IPS DF 4.7 (cell line): ENCODE measurements around the gene FHIT.
"Not testable (repeated sequence)": the region's sequence is repeated elsewhere in the genome, so short reads cannot be mapped to it uniquely, and the experiment has no call there.

Source experiments
- DNase-seq: peaks from one replicate; pipeline ENCODE4 v3.0.0-alpha.2; 2013; ENCODE audit warnings: low spot score; ENCODE audit errors: extremely low read depth

FHIT gene

DNA sequence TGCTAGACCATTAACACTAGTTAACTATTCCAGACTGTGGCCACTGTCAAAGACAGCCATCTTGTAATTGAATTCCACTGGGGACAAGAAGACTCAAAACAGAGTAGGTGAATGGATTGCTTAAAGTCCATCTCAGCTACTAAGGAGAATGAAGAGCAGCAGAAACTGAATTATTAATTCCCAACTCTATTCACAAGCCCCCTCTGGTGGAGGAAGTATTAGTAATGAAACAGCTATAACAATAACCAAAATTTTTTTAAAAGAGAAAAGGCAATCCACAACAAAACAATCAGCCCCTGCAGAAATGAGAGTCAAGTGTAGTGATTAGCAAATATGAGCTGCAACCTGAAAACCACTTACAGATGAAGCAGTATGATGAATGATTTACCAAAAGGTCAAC is 302.8 kb downstream of the FHIT start:
- DNase-seq, result no peak

GRCh38 chr3:60935709-60936108 is 315.5 kb downstream of the FHIT start:
- DNase-seq, result no peak

DNA sequence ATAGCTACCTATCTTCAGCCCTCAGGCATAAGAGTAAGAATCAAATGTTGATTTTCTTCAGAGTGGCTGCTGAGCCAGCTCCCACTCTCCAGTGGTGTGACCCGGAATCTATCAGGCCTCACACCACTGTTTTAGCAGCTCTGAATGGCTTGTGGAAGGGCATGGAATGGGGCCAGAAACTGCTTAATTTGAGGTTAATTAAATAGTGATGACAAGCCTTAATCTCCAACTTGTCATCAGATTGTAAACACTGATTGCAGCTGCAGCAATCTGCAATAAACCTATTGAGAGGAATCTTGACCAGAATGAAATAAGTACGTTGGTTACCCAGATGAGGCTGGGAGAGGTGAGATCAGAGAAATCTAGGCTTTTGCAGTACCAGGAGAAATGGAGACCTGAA is 317.4 kb downstream of the FHIT start:
- no peak for DNase-seq

DNA sequence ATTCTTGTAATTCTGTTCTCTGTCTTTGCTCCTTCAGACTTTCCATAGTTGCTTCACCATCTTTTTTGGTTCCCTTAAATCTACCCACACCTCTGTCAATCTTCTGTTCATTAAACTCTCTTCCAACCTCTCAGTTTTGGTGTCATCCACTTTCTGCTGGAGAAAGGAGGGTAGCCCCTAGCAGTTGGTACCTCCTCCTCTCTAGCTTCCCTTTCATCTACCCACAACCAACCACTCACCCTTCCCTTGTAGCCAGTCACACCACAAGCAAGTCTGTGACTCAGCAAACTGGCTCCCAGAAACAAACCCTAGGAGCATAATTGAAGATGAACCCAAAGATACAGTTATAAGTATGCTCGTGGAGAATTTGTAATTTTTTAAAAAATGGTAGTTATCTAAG is 318.6 kb downstream of the FHIT start:
- DNase-seq, result no peak

DNA sequence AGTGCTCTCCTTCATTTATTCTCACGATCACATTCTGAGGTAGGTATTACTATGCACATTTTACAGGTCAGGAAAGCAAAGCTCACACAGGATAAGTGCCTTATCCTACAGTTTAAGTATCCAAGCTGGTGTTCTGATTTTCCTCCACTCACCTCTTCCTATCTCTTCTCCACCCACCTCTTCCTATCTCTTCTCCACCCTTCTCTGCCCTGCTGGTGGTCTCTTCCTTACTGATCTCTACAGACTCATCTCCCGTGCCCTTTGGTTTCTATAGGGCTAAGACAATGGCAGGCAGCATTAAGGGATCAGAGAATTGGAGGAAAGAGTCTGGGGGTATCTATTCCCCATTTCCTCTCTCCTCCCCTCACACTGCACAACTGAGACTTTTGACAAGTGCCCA is 319.1 kb downstream of the FHIT start:
- no peak for DNase-seq

DNA sequence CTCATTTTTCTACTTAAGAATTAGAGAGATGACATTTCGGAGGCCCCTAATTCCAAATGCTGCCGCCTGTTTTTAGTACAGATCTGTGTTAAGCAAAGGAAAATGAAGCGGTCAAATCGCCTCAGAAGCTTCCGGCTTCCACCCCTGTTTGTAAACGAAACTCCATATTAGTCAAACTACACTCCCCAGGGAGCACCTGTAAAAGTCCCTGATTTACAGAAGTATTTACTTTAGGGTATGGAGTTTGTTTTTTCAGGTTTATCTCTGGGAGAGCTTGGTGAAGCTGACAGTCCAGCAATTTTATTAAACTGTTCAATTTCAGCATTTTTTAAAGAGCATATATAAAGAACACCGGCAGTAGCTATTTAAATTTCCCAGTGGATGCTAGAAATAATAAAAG is 319.8 kb downstream of the FHIT start:
- no peak for DNase-seq

DNA sequence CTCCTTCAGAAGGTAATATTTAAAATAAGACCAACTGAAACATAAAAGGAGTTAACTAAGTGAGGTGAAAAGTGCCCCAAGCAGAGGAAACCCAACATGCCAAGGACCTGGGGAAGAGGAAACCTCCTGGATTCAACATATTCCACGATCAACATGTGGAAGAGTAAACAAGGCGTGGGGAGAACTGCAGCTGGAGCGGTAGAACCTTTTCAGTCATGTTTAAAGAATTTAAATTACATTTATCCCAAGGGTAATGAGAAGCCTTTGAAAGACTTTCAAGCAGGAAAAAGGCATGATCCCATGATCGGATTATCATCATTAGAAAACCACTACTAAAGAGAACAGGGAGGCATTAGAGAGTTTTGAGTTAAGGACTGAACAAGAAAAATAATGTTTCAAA is 330.7 kb downstream of the FHIT start:
- DNase-seq, result no peak

DNA sequence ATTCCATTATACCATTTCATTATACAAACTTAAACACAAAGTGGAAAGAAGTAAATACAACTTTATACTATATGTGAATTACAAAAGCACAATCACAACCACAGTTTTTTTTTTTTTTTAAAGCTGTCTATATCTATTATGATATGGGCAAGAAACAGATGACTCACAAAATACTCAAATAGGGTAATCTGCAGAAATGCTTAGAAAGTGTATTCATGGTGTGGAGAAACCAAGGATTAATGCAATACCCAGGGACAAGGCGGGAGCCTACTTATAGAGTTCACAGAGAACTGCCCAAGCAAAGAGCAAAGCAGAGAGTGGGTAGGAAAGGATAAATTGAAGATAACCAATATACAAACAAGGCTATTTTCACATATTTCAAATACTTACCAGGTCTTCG is 332.0 kb downstream of the FHIT start:
- no peak for DNase-seq

DNA sequence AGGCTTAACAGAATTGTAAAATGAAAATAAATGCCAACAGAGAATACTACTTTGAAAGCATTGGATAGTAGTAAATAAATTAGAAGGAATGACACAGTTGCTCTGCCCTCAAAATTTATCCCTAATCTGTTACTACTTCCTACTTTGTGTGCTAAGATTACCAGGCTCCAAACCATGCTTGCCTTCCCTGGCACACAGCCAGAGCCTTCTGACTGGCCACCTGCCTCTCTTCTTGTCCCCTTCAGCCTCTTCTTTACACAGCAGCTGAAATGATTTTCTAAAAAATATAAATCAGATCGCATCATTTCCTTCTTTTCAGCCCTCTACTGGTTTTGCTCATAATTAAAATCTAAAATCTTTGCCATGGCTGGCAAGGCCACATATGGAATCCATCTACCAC is 334.1 kb downstream of the FHIT start:
- DNase-seq, result no peak

DNA sequence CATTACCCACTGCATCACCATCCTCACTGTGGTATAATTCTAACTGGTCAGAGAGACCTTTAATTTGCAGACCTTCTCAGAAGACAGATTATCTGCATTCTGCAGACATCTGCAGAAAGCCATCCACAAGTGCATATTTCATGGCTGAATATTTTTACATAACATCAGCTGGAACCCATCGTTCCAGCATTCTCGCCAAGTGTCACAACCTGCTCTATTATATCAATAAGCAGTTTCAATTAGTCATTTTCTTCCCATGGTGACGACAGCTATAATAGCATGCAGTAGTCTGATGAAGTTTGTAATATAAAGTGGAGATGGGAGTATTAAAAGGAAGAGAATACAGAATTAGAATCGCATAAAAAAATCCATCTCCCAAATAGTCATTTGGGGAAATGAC is 334.7 kb downstream of the FHIT start:
- no peak for DNase-seq

DNA sequence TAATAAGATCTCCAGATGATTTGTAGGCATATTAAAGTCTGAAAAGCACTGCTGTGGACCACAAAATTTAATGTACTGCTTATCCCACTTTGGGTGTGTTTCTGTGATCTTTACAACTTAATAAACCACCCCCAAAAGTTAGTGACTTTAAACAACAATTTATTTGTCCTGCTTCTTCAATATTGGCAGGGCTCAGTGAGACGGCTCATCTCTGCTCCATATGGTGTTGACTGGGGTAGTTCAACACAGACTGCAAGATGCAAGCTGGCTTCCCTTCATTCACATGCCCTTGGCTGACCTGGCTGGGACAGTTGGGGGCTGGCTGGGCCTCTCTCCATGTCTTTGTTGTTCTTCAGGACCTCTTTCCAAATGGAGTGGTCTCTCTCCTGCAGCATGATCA is 337.8 kb downstream of the FHIT start:
- DNase-seq, result no peak

- DNase-seq, result no peak
Measured at GRCh38 chr3:60912876-60913275, 338.4 kb downstream of the FHIT start.

DNA sequence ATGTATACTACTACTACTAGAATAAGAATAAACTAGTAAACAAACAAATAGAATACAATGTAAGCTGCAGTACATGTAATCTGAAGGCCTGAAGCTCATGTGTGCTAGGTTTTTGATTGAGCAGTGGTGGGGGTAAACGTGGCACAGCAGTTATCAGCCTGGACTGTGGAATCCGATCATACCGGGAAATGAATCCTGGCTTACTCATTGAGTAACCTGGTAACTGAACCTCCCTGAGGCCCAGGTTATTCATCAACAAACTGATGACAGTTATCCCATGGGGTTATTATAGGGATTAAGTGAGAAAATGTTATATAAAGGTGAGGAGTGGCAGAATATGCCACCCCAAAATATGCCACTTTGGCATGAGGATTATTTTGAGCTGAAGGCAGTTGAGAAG is 339.1 kb downstream of the FHIT start:
- DNase-seq, result no peak

GRCh38 chr3:60909526-60909925 is 341.7 kb downstream of the FHIT start:
- no peak for DNase-seq

GRCh38 chr3:60906283-60906682 is 345.0 kb downstream of the FHIT start:
- DNase-seq, result no peak

- DNase-seq, result no peak
Measured at GRCh38 chr3:60898321-60898720, 352.9 kb downstream of the FHIT start.

GRCh38 chr3:60893946-60894345 is 357.3 kb downstream of the FHIT start:
- no peak for DNase-seq

GRCh38 chr3:60890226-60890625 is 361.0 kb downstream of the FHIT start:
- DNase-seq, result no peak

DNA sequence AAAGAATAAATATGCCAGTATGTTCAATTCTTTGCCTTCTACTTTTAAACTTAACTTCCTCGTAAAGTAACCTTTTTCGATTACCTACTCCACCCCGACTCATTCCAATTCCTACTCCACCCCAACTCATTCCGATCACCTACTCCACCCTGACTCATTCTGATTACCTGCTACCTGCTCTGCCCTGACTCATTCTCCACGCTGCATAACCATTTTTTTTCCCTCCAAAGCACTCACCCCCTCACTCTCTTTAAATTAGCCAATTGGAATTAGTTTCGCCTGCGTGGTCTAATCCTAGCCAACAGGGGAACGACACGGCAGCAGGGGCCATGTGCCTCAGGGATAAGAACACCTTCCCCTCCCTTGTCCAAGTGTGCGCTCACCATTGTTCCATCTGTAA is 362.3 kb downstream of the FHIT start:
- DNase-seq, result not testable (repeated sequence)

- DNase-seq, result no peak
Measured at GRCh38 chr3:60887574-60887973, 363.7 kb downstream of the FHIT start.

GRCh38 chr3:60886518-60886917 is 364.7 kb downstream of the FHIT start:
- peak; percentile 33 for DNase-seq

- no peak for DNase-seq
Measured at GRCh38 chr3:60884005-60884404, 367.2 kb downstream of the FHIT start.

DNA sequence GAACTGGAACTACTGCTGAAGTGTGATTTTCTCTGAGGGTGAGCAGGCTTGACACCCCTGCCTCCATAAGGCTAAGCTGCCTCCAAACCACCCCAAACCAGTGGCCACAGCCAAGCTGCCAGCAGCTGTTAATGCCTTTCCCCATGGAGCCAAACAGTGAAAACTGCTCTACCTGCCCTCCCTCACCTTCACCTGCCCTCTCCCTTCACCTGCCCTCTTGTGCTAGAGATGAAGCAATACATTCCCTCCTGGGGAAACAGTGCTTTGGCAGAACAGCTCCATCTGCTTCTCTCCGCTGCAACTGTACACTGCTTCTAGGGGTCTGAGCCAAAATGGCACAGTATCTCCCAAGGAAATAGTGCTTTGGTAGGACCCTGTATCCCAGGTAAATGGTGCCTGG is 374.1 kb downstream of the FHIT start:
- no peak for DNase-seq

DNA sequence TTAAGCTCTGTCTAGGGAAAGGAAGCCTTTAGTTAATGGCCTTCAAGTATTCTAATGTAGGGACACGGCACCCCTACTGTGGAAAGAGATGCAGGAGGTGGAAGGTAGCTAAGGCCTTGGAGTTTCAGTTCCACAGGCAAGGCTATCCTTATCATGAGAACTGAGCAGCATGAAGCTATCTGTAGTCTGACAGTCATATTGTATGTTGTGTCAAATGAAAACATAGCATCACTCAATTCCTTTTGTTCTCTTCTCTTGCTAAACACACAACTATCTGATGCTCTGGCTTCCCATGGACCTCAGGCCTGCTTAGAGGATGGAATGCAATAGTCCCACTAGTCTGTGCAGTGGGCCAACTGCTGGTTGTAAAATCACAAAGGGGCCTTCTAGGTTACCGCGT is 380.9 kb downstream of the FHIT start:
- DNase-seq, result no peak

- DNase-seq, result no peak
Measured at GRCh38 chr3:60867200-60867599, 384.1 kb downstream of the FHIT start.
